HCT116 (cell line): Measurements from ENCODE around the gene PARP12. TPM values are rescaled to one million over a fixed set of nuclear protein-coding genes. Genes with fewer than 3 reads are reported as not detected.

Source experiments
- ATAC-seq: fragments of 200-7000 bp; cut with Tn5 transposase; 2 replicates; pipeline ENCODE4 v1.9.1; 2020; ENCODE audit warnings: mild to moderate bottlenecking, moderate library complexity
- BruUV-seq: library from RNA; stranded (reverse); fragments of 400-500 nt; replicated peaks from 2 replicates; lab custom pipeline; 2021; lab: Mats Ljungman, UMichigan
- CTCF ChIA-PET: fragments of 300-600 bp; sonication (Branson Sonifier 250); formaldehyde crosslinking; loops from one replicate; lab custom pipeline; 2021; ENCODE audit warnings: antibody characterized with exemption; lab: Charles Lee
- POLR2A ChIA-PET: fragments of 300-600, 350-600 bp; sonication (Branson Sonifier 250); formaldehyde crosslinking; loops from one replicate; lab custom pipeline; 2021; ENCODE audit warnings: antibody characterized with exemption; lab: Charles Lee
- RAD21 ChIA-PET, 2 experiments: fragments of 300-600 bp; sonication (Branson Sonifier 250); formaldehyde crosslinking; loops; one replicate each; lab custom pipeline; 2023; ENCODE audit warnings: low total read pairs in 2 of 2; ENCODE audit not compliant: uncharacterized antibody in 2 of 2, unreplicated experiment in 2 of 2, low non-redundant PET in 1 of 2; lab: Charles Lee
- DNase-seq: peaks from one replicate; pipeline ENCODE4 v3.0.0-alpha.2; 2010; ENCODE audit warnings: low read depth, low spot score
- H2AFZ ChIP-seq: fragments of 200-600 bp; shearing (Covaris generic), sonication (generic); 2 replicates; pipeline ENCODE4 v1.6.1; 2017; ENCODE audit warnings: low read depth, mixed run types, mixed read lengths, antibody characterized with exemption, low read length; ENCODE audit not compliant: poor library complexity, severe bottlenecking
- H3K27ac ChIP-seq: 2 replicates; pipeline ENCODE4 v1.5.1; 2012; ENCODE audit warnings: low read depth, low read length
- H3K27me3 ChIP-seq: fragments of 200-600 bp; sonication (generic); 2 replicates; pipeline ENCODE4 v1.6.1; 2016; ENCODE audit warnings: mixed run types, low read length, mixed read lengths; ENCODE audit not compliant: insufficient read depth
- H3K36me3 ChIP-seq, 2 experiments: fragments of 200-500 bp in 1 of 2; fragments of 200-600 bp in 1 of 2; sonication (Bioruptor generic) in 1 of 2; sonication (generic) in 1 of 2; 2 replicates each; pipeline versions ENCODE4 v1.5.1 to v1.6.1; 2014 to 2016; ENCODE audit warnings: low read length in 2 of 2, inconsistent platforms in 1 of 2, mixed read lengths in 1 of 2, mixed run types in 1 of 2; ENCODE audit not compliant: insufficient read depth in 2 of 2, control insufficient read depth in 1 of 2
- H3K4me1 ChIP-seq, 2 experiments: fragments of 200-600 bp in 1 of 2; sonication (generic) in 1 of 2; 2 replicates each; pipeline versions ENCODE4 v1.5.1 to v1.6.1; 2012 to 2017; ENCODE audit warnings: low read length in 2 of 2, inconsistent platforms in 1 of 2, mild to moderate bottlenecking in 1 of 2, mixed read lengths in 1 of 2, mixed run types in 1 of 2, moderate library complexity in 1 of 2; ENCODE audit not compliant: insufficient read depth in 2 of 2, control insufficient read depth in 1 of 2
- H3K4me2 ChIP-seq: fragments of 200-600 bp; sonication (generic); 2 replicates; pipeline ENCODE4 v1.6.1; 2017; ENCODE audit warnings: mixed run types, low read length, mixed read lengths
- H3K4me3 ChIP-seq, 2 experiments: fragments of 200-600 bp in 1 of 2; sonication (generic) in 1 of 2; replicated peaks in 1 of 2; 2 replicates each; pipeline ENCODE4 v1.5.1; 2011 to 2016; ENCODE audit warnings: low read length in 2 of 2, control low read depth in 1 of 2, low read depth in 1 of 2, mild to moderate bottlenecking in 1 of 2, mixed read lengths in 1 of 2, mixed run types in 1 of 2
- H3K79me2 ChIP-seq: fragments of 200-600 bp; sonication (generic); 2 replicates; pipeline ENCODE4 v1.6.1; 2017; ENCODE audit warnings: mild to moderate bottlenecking, mixed run types, low read length, moderate library complexity, mixed read lengths; ENCODE audit not compliant: insufficient read depth
- H3K9ac ChIP-seq: fragments of 200-600 bp; sonication (generic); 2 replicates; pipeline ENCODE4 v1.6.1; 2016; ENCODE audit warnings: low read length, mixed read lengths
- H3K9me2 ChIP-seq: fragments of 200-600 bp; sonication (generic), shearing (Covaris generic); 2 replicates; pipeline ENCODE4 v1.6.1; 2017; ENCODE audit warnings: mixed run types, mild to moderate bottlenecking, moderate library complexity; ENCODE audit not compliant: insufficient read depth
- H3K9me3 ChIP-seq, 2 experiments: fragments of 200-500 bp in 1 of 2; fragments of 200-600 bp in 1 of 2; sonication (Bioruptor generic) in 1 of 2; sonication (generic) in 1 of 2; 2 replicates each; pipeline ENCODE4 v1.6.1; 2014 to 2017; ENCODE audit warnings: low read length in 2 of 2, mixed read lengths in 2 of 2, inconsistent platforms in 1 of 2, low read depth in 1 of 2, mild to moderate bottlenecking in 1 of 2, mixed run types in 1 of 2, moderate library complexity in 1 of 2; ENCODE audit not compliant: control insufficient read depth in 1 of 2, insufficient read depth in 1 of 2
- H4K20me1 ChIP-seq: fragments of 200-600 bp; sonication (generic), shearing (Covaris generic); 2 replicates; pipeline ENCODE4 v1.6.1; 2017; ENCODE audit warnings: mixed run types, mild to moderate bottlenecking, moderate library complexity; ENCODE audit not compliant: insufficient read depth
- CBX3 ChIP-seq: IDR thresholded peaks from 2 replicates; pipeline ENCODE4 v1.6.1; 2012; ENCODE audit warnings: low read depth
- CEBPB ChIP-seq: IDR thresholded peaks from 2 replicates; pipeline ENCODE4 v1.6.1; 2012; ENCODE audit warnings: low read depth
- CTCF ChIP-seq, 3 experiments: fragments of 200-600 bp in 1 of 3; sonication (generic) in 1 of 3; IDR thresholded peaks in 2 of 3; conservative IDR thresholded peaks in 1 of 3; 2 replicates each; pipeline ENCODE4 v1.5.1; 2012 to 2017; ENCODE audit warnings: low read depth in 2 of 3, low read length in 2 of 3, antibody characterized with exemption in 1 of 3, borderline replicate concordance in 1 of 3, control low read depth in 1 of 3, mild to moderate bottlenecking in 1 of 3, mixed read lengths in 1 of 3, mixed run types in 1 of 3, moderate library complexity in 1 of 3; ENCODE audit not compliant: insufficient read depth in 1 of 3
- EGR1 ChIP-seq: IDR thresholded peaks from 2 replicates; pipeline ENCODE4 v1.6.1; 2012; ENCODE audit warnings: low read depth
- ELF1 ChIP-seq: IDR thresholded peaks from 2 replicates; pipeline ENCODE4 v1.6.1; 2012; ENCODE audit warnings: low read depth, borderline replicate concordance
- EZH2 ChIP-seq: fragments of 200-600 bp; sonication (generic); IDR thresholded peaks from 2 replicates; pipeline ENCODE4 v1.6.1; 2017; ENCODE audit warnings: antibody characterized with exemption, mixed run types
- EZH2phosphoT487 ChIP-seq: fragments of 200-600 bp; IDR thresholded peaks from 2 replicates; pipeline ENCODE4 v1.6.1; 2018; ENCODE audit warnings: antibody characterized with exemption, borderline replicate concordance
- FOSL1 ChIP-seq: IDR thresholded peaks from 2 replicates; pipeline ENCODE4 v1.6.1; 2012; ENCODE audit warnings: low read depth
- POLR2A ChIP-seq: IDR thresholded peaks from 2 replicates; pipeline ENCODE4 v1.7.0; 2011; ENCODE audit warnings: borderline replicate concordance; ENCODE audit not compliant: insufficient read depth, insufficient read length; ENCODE audit errors: extremely low read depth
- POLR2AphosphoS5 ChIP-seq: IDR thresholded peaks from 2 replicates; pipeline ENCODE4 v1.6.1; 2011; ENCODE audit warnings: mild to moderate bottlenecking, low read depth, low read length, moderate library complexity
- RAD21 ChIP-seq: IDR thresholded peaks from 2 replicates; pipeline ENCODE4 v1.6.1; 2012; ENCODE audit warnings: low read depth, mild to moderate bottlenecking
- SP1 ChIP-seq: IDR thresholded peaks from 2 replicates; pipeline ENCODE4 v1.6.1; 2012; ENCODE audit warnings: low read depth
- SRF ChIP-seq: IDR thresholded peaks from 2 replicates; pipeline ENCODE4 v1.6.1; 2012; ENCODE audit warnings: low read depth
- YY1 ChIP-seq: IDR thresholded peaks from 2 replicates; pipeline ENCODE4 v1.6.1; 2011; ENCODE audit warnings: low read length, low read depth, moderate library complexity, mild to moderate bottlenecking; ENCODE audit not compliant: insufficient replicate concordance; ENCODE audit errors: extremely low read depth
- ZFX ChIP-seq: fragments of 450-650 bp; IDR thresholded peaks from 2 replicates; pipeline ENCODE4 v1.6.1; 2017
- ZNF274 ChIP-seq: fragments of 200-500 bp; sonication (Bioruptor generic); IDR thresholded peaks from 2 replicates; pipeline ENCODE4 v1.6.1; 2014; ENCODE audit warnings: mild to moderate bottlenecking, low read depth, low read length, inconsistent platforms
- intact Hi-C: fragments of 100-400 bp; cut with micrococcal nuclease; formaldehyde crosslinking; loops from 2 replicates; pipeline ENCODE4 v1.10.0; 2022
- total RNA-seq: library from RNA; stranded (reverse); gene quantifications from one replicate; pipeline ENCODE4 v1.2.1, GENCODE V29; 2021; ENCODE audit not compliant: unreplicated experiment

Gene PARP12
- total RNA-seq, 1 experiment from 2014 or later: 17.7 TPM

- H4K20me1 ChIP-seq: no peaks in the 10 kb centered on the region
- DNase-seq (no peak), ATAC-seq (no peak)
- H3K9ac ChIP-seq: no peak overlapping the region
- ChIA-PET POLR2A (no interaction called here), CTCF (no interaction called here), RAD21 (no interaction called here)
- H3K4me2 ChIP-seq: no peak overlapping the region
- no peaks in the 10 kb centered on the region for H3K79me2 ChIP-seq
- peaks cover 0 to 9% of the 10 kb centered on the region in 2 experiments; a peak in 1 of 4 replicates for H3K9me3 ChIP-seq
- H3K9me2 ChIP-seq: no peaks in the 10 kb centered on the region
- H3K36me3 ChIP-seq: no peaks in the 10 kb centered on the region
- H2AFZ ChIP-seq: no peak overlapping the region
- no peaks in the 10 kb centered on the region for H3K4me1 ChIP-seq
- no peak overlapping the region for H3K27ac ChIP-seq
- no peaks in the 10 kb centered on the region for H3K27me3 ChIP-seq
- TF ChIP-seq POLR2AphosphoS5 (no peak), SP1 (no peak), EZH2phosphoT487 (no peak), ZFX (no peak), CEBPB (no peak), YY1 (no peak), ELF1 (no peak), RAD21 (no peak), SRF (no peak), CTCF (IDR thresholded peaks at IDR 0.05 in 2 of 3, conservative IDR thresholded peaks at IDR 0.05 in 1 of 3; ENCODE audit: borderline replicate concordance in 1 of 3, insufficient read depth in 1 of 3, low read depth in 2 of 3, low read length in 2 of 3) (no peak), EZH2 (no peak), FOSL1 (no peak), ZNF274 (no peak), CBX3 (no peak), EGR1 (no peak), POLR2A (no peak)
- H3K4me3 ChIP-seq: no peak overlapping the region
- BruUV-seq: no TSS peak
- intact Hi-C loops: no loop called here
Measured at GRCh38 chr7:140069298-140069949, 6.7 kb upstream of the PARP12 start.
